ENCODE measurements around the gene LSR. TPM values are rescaled to one million over a fixed set of nuclear protein-coding genes. Genes with fewer than 3 reads are reported as not detected.

The LSR gene
- total RNA-seq, 1 donor from 2014 or later = 79.4 TPM

DNA sequence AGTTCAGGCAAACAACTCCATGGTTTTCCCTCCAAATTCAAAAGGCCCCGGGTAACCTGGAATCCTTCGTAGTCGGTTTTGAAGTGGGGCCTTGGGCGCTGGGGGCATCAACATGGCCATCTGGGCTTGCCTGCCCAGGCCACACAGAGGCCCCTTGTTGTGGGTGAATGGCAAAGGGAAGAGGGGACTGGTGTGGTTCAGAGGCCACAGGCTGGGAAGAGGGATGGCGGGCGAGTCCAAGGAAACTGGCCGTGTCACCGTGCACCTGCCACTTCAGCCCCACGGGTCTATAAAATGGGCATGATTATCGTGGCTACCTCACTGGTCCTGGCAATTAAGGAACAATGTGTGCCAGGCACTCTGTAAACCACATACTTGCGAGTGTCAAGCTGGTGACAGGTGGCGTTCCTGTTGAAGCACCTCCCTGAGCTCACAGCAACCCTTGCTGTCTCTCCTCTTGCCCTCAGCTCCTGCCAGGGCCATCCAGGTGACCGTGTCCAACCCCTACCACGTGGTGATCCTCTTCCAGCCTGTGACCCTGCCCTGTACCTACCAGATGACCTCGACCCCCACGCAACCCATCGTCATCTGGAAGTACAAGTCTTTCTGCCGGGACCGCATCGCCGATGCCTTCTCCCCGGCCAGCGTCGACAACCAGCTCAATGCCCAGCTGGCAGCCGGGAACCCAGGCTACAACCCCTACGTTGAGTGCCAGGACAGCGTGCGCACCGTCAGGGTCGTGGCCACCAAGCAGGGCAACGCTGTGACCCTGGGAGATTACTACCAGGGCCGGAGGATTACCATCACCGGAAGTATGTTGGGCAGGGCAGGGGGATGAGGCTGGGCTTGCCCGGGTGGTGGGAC, 1.3 kb downstream of the LSR start:
- intact Hi-C loops (cut with DNase I) = no loop called here
- Histone ChIP-seq H3K27ac (no peak overlapping the region), H3K9me3 (no peaks in the 10 kb centered on the region), H3K27me3 (peaks cover 10% of the 10 kb centered on the region), H3K4me1 (peaks cover 6 to 8% of the 10 kb centered on the region in 2 donors), H3K4me3 (peak overlapping the region in 1 of 2 donors; percentile 67), H3K36me3 (no peaks in the 10 kb centered on the region)
- TF ChIP-seq CTCF (IDR thresholded peaks at IDR 0.05) = no peak
- DNase-seq (ENCODE audit: low spot score in 2 of 2) = no peak

DNA sequence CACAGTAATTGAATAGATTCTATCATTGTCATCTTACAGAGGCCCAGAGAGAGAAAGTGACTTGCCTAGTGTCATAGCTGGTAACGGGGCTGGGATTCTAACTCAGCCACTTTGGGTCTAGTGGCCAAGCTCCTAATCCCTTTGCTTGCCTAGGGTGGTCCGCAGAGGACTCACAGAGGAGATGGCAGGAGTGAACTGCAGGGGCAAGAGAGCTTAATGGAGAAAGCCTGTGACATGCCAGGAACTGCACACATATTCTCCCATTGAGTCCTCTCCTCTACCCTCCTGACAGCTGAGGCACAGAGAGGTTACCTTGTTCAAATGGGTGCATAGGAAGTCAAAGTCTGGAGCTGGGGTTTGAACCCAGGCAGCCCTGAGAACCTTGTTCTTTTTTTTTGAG, 2.7 kb downstream of the LSR start:
- no peaks in the 10 kb centered on the region for H3K36me3 ChIP-seq
- intact Hi-C loops (cut with DNase I) = no loop called here
- H3K9me3 ChIP-seq = no peaks in the 10 kb centered on the region
- no peak for DNase-seq (ENCODE audit: low spot score in 2 of 2)
- TF ChIP-seq CTCF (IDR thresholded peaks at IDR 0.05) = no peak
- H3K4me1 ChIP-seq = peaks cover 6 to 8% of the 10 kb centered on the region in 2 donors
- no peak overlapping the region for H3K27ac ChIP-seq
- no peak overlapping the region for H3K4me3 ChIP-seq
- H3K27me3 ChIP-seq = peaks cover 10% of the 10 kb centered on the region

DNA sequence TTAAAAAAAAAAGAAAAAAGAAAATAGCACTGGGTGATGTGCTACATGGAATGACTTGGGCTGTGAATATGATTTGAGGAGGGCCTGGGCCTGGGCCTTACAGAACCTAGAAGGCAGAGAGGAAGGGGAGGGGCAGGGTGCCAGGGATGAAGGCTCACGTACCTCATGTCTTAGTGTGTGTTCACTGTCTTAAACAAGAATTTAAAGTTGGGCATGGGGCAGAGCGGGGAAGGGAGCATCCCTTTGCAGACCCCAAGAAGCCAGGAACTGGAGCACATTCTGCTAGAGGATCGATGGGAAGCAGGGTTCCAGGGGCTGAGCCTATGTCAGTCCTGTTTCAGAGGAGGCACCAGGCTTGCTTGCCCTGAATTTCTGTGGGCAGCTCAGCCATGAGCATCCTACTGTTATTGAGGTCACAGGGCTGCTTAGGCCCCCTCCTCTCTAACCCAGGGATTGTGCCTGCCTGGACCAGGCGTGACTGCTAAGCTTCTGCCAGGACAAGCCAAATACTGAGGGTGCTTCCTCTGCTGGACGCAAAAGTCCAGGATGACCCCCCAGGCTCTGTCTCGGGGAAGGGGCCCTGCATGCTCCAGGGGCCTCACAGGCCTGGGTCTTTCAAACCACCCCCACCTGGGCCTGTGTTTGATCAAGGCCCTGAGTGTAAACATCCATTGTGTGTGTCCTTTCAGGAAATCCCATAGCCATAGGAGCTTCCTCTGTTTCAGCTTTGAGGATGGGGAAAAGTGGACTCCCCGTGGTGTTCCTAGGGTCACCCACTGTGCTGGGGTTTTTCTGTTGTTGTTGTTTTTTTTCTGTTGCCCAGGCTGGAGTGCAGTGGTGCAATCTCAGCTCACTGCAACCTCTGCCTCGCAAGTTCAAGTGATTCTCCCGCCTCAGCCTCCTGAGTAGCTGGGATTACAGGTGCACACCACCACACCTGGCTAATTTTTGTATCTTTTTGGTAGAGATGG, 4.8 kb downstream of the LSR start:
- intact Hi-C loops (cut with DNase I) = no loop called here
- Histone ChIP-seq H3K9me3 (no peaks in the 10 kb centered on the region), H3K27me3 (no peaks in the 10 kb centered on the region), H3K36me3 (no peaks in the 10 kb centered on the region), H3K4me3 (no peak overlapping the region), H3K4me1 (no peaks in the 10 kb centered on the region), H3K27ac (no peak overlapping the region)
- DNase-seq (ENCODE audit: low spot score in 2 of 2) = no peak
- TF ChIP-seq CTCF (IDR thresholded peaks at IDR 0.05) = no peak

DNA sequence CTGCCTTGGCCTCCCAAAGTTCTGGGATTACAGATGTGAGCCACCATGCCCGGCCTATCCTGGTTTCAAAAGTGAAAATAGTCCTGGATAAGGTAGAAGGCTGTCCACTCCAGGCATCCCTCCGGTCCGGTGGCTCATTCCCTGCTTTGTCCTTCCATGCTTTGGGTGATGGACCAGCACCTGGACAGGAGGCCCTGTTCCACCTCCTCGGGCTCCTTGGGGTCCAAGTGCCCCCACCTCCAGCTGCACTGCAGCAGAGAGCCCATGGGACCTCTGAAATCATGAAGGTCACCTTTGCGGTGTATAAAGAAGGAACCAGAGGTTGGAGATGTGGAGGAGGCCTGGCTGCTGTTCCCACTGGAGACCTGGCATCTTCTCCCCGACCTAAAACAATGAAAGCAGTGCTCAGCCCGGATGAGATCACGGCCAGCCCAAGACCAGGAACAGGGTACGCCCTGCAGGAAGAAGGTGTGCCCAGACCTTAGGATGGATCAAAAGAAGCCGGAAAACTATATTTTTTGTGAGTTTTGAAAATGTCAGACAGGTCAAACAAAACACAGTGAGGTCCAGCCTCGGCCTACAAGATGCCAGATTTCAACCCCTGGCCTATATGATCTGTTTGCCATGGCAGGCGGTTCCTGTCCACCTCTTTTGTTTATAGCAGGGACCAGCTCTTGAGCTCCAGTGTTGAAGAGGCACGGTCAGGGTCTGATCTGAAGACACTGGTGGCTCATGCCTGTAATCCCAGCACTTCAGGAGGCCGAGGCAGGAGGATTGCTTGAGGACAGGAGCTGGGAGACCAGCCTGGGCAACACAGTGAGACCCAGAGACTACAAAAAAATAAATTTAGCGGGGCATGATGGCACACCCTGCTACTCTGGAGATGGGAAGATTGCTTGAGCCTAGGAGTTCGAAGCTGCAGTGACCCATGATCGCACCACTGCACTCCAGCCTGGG, 5.8 kb downstream of the LSR start:
- no peak overlapping the region for H3K27ac ChIP-seq
- H3K9me3 ChIP-seq = no peaks in the 10 kb centered on the region
- H3K27me3 ChIP-seq = no peaks in the 10 kb centered on the region
- H3K36me3 ChIP-seq = no peaks in the 10 kb centered on the region
- no peak for TF ChIP-seq CTCF (IDR thresholded peaks at IDR 0.05)
- intact Hi-C loops (cut with DNase I) = no loop called here
- H3K4me1 ChIP-seq = no peaks in the 10 kb centered on the region
- no peak for DNase-seq (ENCODE audit: low spot score in 2 of 2)
- no peak overlapping the region for H3K4me3 ChIP-seq

GRCh38 chr19:35256566-35256965, 7.8 kb downstream of the LSR start:
- H3K4me3 ChIP-seq = no peak overlapping the region
- no peaks in the 10 kb centered on the region for H3K4me1 ChIP-seq
- no peaks in the 10 kb centered on the region for H3K9me3 ChIP-seq
- intact Hi-C loops (cut with DNase I) = no loop called here
- no peak overlapping the region for H3K27ac ChIP-seq
- TF ChIP-seq CTCF (IDR thresholded peaks at IDR 0.05) = no peak
- no peak for DNase-seq (ENCODE audit: low spot score in 2 of 2)
- H3K36me3 ChIP-seq = no peaks in the 10 kb centered on the region
- H3K27me3 ChIP-seq = no peaks in the 10 kb centered on the region
